GM21717 (cell line): ENCODE measurements around the gene IQUB.
"Not testable (repeated sequence)": the region's sequence is repeated elsewhere in the genome, so short reads cannot be mapped to it uniquely, and the experiment has no call there.

Experiments
- ATAC-seq: cut with Tn5 transposase; IDR thresholded peaks from one replicate; pipeline ENCODE4 v1.9.1; 2021; ENCODE audit warnings: mild to moderate bottlenecking, moderate library complexity; ENCODE audit not compliant: unreplicated experiment

The IQUB gene

GRCh38 chr7:123494193-123494796, 40.1 kb downstream of the IQUB start:
- ATAC-seq, result peak; percentile 58

GRCh38 chr7:123492485-123492884, 41.9 kb downstream of the IQUB start:
- ATAC-seq, result peak; percentile 92

- ATAC-seq, result no peak
These were observed 48.7 kb downstream of the IQUB start for GRCh38 chr7:123485721-123486120.

GRCh38 chr7:123485187-123485586, 49.2 kb downstream of the IQUB start:
- ATAC-seq, result no peak

- ATAC-seq, result no peak
These were observed 50.2 kb downstream of the IQUB start for GRCh38 chr7:123484199-123484598.

GRCh38 chr7:123480107-123480506, 54.3 kb downstream of the IQUB start:
- ATAC-seq, result no peak

- ATAC-seq, result not testable (repeated sequence)
These were observed 56.3 kb downstream of the IQUB start for GRCh38 chr7:123478056-123478455.

- ATAC-seq, result no peak
These were observed 61.5 kb downstream of the IQUB start for GRCh38 chr7:123472750-123473445.

- ATAC-seq, result no peak
These were observed 62.1 kb downstream of the IQUB start for GRCh38 chr7:123472327-123472726.

- no peak for ATAC-seq
These were observed 66.1 kb downstream of the IQUB start for GRCh38 chr7:123468303-123468702.

GRCh38 chr7:123463890-123464289, 70.5 kb downstream of the IQUB start:
- no peak for ATAC-seq

- ATAC-seq, result no peak
These were observed 73.8 kb downstream of the IQUB start for GRCh38 chr7:123460616-123461015.

- ATAC-seq, result no peak
These were observed 78.4 kb downstream of the IQUB start for GRCh38 chr7:123455965-123456470.

- no peak for ATAC-seq
These were observed 94.3 kb downstream of the IQUB start for GRCh38 chr7:123440101-123440548.

- no peak for ATAC-seq
These were observed 95.2 kb downstream of the IQUB start for GRCh38 chr7:123439191-123439590.

- no peak for ATAC-seq
These were observed 96.9 kb downstream of the IQUB start for GRCh38 chr7:123437447-123437995.

GRCh38 chr7:123435080-123435700, 99.2 kb downstream of the IQUB start:
- ATAC-seq, result no peak

- ATAC-seq, result no peak
These were observed 100.7 kb downstream of the IQUB start for GRCh38 chr7:123433665-123434064.

- no peak for ATAC-seq
These were observed 101.8 kb downstream of the IQUB start for GRCh38 chr7:123432601-123433000.

GRCh38 chr7:123431075-123431614, 103.2 kb downstream of the IQUB start:
- ATAC-seq, result no peak

GRCh38 chr7:123425246-123425645, 109.1 kb downstream of the IQUB start:
- no peak for ATAC-seq
